PC-9 (cell line): ENCODE measurements around the gene CTBP2.

Experiments used
- EZH2 ChIP-seq: fragments of 200-600 bp; sonication (generic); IDR thresholded peaks from 2 replicates; pipeline ENCODE4 v1.8.0; 2017; ENCODE audit warnings: antibody characterized with exemption, low read depth
- TF ChIP-seq, protein P1 (sequence below): fragments of 200-600 bp; sonication (generic); conservative IDR thresholded peaks from 2 replicates; pipeline ENCODE4 v1.6.1; 2017; ENCODE audit warnings: mixed run types, antibody characterized with exemption, mild to moderate bottlenecking, moderate library complexity

DNA sequence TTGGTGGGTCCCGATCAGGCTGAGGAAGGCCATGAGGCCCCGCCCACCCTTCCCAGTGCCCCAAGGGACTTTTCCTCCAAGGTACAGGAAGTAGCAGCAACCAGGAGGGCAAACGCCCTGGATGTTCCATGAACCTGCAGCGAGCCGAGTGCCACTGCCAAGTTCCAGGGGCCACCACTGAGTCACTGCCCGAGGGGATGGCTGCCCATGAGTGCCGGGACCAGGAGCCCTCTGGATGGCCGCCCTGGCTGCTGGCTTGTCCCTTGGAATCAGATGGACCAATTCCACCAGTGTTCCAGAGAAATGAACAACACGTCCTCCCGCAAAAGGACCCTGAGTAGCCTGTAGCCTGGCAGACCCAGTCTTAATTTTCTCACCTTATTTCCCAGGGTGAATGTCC lies 144.2 kb downstream of the CTBP2 start:
- TF ChIP-seq, protein P1, sequence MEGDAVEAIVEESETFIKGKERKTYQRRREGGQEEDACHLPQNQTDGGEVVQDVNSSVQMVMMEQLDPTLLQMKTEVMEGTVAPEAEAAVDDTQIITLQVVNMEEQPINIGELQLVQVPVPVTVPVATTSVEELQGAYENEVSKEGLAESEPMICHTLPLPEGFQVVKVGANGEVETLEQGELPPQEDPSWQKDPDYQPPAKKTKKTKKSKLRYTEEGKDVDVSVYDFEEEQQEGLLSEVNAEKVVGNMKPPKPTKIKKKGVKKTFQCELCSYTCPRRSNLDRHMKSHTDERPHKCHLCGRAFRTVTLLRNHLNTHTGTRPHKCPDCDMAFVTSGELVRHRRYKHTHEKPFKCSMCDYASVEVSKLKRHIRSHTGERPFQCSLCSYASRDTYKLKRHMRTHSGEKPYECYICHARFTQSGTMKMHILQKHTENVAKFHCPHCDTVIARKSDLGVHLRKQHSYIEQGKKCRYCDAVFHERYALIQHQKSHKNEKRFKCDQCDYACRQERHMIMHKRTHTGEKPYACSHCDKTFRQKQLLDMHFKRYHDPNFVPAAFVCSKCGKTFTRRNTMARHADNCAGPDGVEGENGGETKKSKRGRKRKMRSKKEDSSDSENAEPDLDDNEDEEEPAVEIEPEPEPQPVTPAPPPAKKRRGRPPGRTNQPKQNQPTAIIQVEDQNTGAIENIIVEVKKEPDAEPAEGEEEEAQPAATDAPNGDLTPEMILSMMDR = no peak
- TF ChIP-seq EZH2 = no peak
